ENCODE data around the gene GPI.
"Not testable (repeated sequence)": the region's sequence is repeated elsewhere in the genome, so short reads cannot be mapped to it uniquely, and the experiment has no call there.

The GPI gene

GRCh38 chr19:34323433-34324204 is 41.4 kb upstream of the GPI start:
- no peak overlapping the region for H3K9ac ChIP-seq
- no peaks in the 10 kb centered on the region for H3K9me3 ChIP-seq (replicated peaks in 1 of 11)
- no peak overlapping the region for H3K4me3 ChIP-seq
- H3K4me1 ChIP-seq, result peaks cover 0 to 7% (median 0%) of the 10 kb centered on the region in 10 experiments; a peak in 1 of 20 replicates
- no peak overlapping the region for H3K4me2 ChIP-seq
- H3K27me3 ChIP-seq, result no peaks in the 10 kb centered on the region
- no peak overlapping the region for H3K27ac ChIP-seq
- no peaks in the 10 kb centered on the region; a peak in 1 of 22 replicates for H4K20me1 ChIP-seq
- TF ChIP-seq Cebpa-rat (IDR thresholded peaks at IDR 0.05), result no peak
- H3K36me3 ChIP-seq, result peaks cover 23 to 93% (median 55%) of the 10 kb centered on the region in 11 experiments; a peak in 21 of 22 replicates

GRCh38 chr19:34324320-34324719 is 40.7 kb upstream of the GPI start:
- Histone ChIP-seq H3K4me3 (no peak overlapping the region), H3K27me3 (no peaks in the 10 kb centered on the region)
- no peak for TF ChIP-seq Cebpa-rat (IDR thresholded peaks at IDR 0.05)

GRCh38 chr19:34325181-34325580 is 39.8 kb upstream of the GPI start:
- H3K27me3 ChIP-seq, result no peaks in the 10 kb centered on the region
- no peak for TF ChIP-seq Cebpa-rat (IDR thresholded peaks at IDR 0.05)
- H4K20me1 ChIP-seq, result no peaks in the 10 kb centered on the region
- H3K4me3 ChIP-seq, result no peak overlapping the region
- no peak overlapping the region for H3K9ac ChIP-seq
- no peak overlapping the region for H3K27ac ChIP-seq
- 0 out of 22 replicates have a peak overlapping the region, but pooled peaks of 1 of the 11 experiments have one; percentile 7 for H3K4me2 ChIP-seq
- peaks cover 36 to 100% (median 65%) of the 10 kb centered on the region in 11 experiments; a peak in 21 of 22 replicates for H3K36me3 ChIP-seq
- H3K9me3 ChIP-seq (replicated peaks in 1 of 11), result no peaks in the 10 kb centered on the region
- H3K4me1 ChIP-seq, result peaks cover 0 to 7% (median 0%) of the 10 kb centered on the region in 10 experiments; a peak in 1 of 20 replicates

More at GRCh38 chr19:34324320-34324719, 40.7 kb upstream of the GPI start:
- Histone ChIP-seq H4K20me1 (no peaks in the 10 kb centered on the region; a peak in 1 of 22 replicates), H3K36me3 (peaks cover 28 to 100% (median 62%) of the 10 kb centered on the region in 11 experiments; a peak in 21 of 22 replicates), H3K27ac (no peak overlapping the region), H3K9me3 (replicated peaks in 1 of 11) (no peaks in the 10 kb centered on the region), H3K4me1 (peaks cover 0 to 7% (median 0%) of the 10 kb centered on the region in 10 experiments; a peak in 1 of 20 replicates), H3K9ac (no peak overlapping the region), H3K4me2 (no peak overlapping the region)

- Histone ChIP-seq H3K4me2 (no peak overlapping the region), H4K20me1 (no peaks in the 10 kb centered on the region), H3K27ac (no peak overlapping the region), H3K9ac (no peak overlapping the region), H3K9me3 (replicated peaks in 1 of 11) (no peaks in the 10 kb centered on the region), H3K36me3 (peaks cover 45 to 100% (median 69%) of the 10 kb centered on the region in 11 experiments; a peak in 21 of 22 replicates), H3K4me3 (no peak overlapping the region), H3K27me3 (no peaks in the 10 kb centered on the region), H3K4me1 (peaks cover 0 to 7% (median 0%) of the 10 kb centered on the region in 10 experiments; a peak in 1 of 20 replicates)
- no peak for TF ChIP-seq Cebpa-rat (IDR thresholded peaks at IDR 0.05)
Observed at GRCh38 chr19:34325981-34326787, 38.8 kb upstream of the GPI start.

- Histone ChIP-seq H3K4me1 (peaks cover 0 to 7% (median 0%) of the 10 kb centered on the region in 10 experiments; a peak in 2 of 20 replicates), H3K36me3 (peaks cover 49 to 99% (median 68%) of the 10 kb centered on the region in 11 experiments), H4K20me1 (no peaks in the 10 kb centered on the region), H3K4me3 (no peak overlapping the region), H3K27me3 (no peaks in the 10 kb centered on the region), H3K9ac (no peak overlapping the region), H3K4me2 (no peak overlapping the region), H3K27ac (no peak overlapping the region), H3K9me3 (replicated peaks in 1 of 11) (no peaks in the 10 kb centered on the region)
- no peak for TF ChIP-seq Cebpa-rat (IDR thresholded peaks at IDR 0.05)
Observed at GRCh38 chr19:34327851-34328250, 37.1 kb upstream of the GPI start.

- no peaks in the 10 kb centered on the region for H4K20me1 ChIP-seq
- H3K4me1 ChIP-seq, result peaks cover 0 to 7% (median 0%) of the 10 kb centered on the region in 10 experiments; a peak in 2 of 20 replicates
- H3K4me2 ChIP-seq, result no peak overlapping the region
- no peak overlapping the region for H3K9ac ChIP-seq
- H3K27me3 ChIP-seq, result no peaks in the 10 kb centered on the region
- TF ChIP-seq Cebpa-rat (IDR thresholded peaks at IDR 0.05), result no peak
- no peak overlapping the region for H3K4me3 ChIP-seq
- no peaks in the 10 kb centered on the region for H3K9me3 ChIP-seq (replicated peaks in 1 of 11)
- no peak overlapping the region for H3K27ac ChIP-seq
- peaks cover 49 to 99% (median 69%) of the 10 kb centered on the region in 11 experiments for H3K36me3 ChIP-seq
Observed at GRCh38 chr19:34328982-34329381, 36.0 kb upstream of the GPI start.

- Histone ChIP-seq H3K9ac (no peak overlapping the region), H3K36me3 (peaks cover 48 to 99% (median 72%) of the 10 kb centered on the region in 11 experiments), H3K4me2 (no peak overlapping the region), H3K4me1 (peaks cover 0 to 5% (median 0%) of the 10 kb centered on the region in 10 experiments; a peak in 2 of 20 replicates), H3K27ac (no peak overlapping the region), H3K9me3 (replicated peaks in 1 of 11) (no peaks in the 10 kb centered on the region), H3K27me3 (no peaks in the 10 kb centered on the region), H3K4me3 (no peak overlapping the region), H4K20me1 (no peaks in the 10 kb centered on the region)
- no peak for TF ChIP-seq Cebpa-rat (IDR thresholded peaks at IDR 0.05)
Observed at GRCh38 chr19:34330116-34330515, 34.9 kb upstream of the GPI start.

- not testable (repeated sequence) for H3K4me3 ChIP-seq; H3K4me2 ChIP-seq; H3K27me3 ChIP-seq; H3K9ac ChIP-seq; H4K20me1 ChIP-seq; H3K27ac ChIP-seq; H3K4me1 ChIP-seq; H3K9me3 ChIP-seq (replicated peaks in 1 of 11)
- peaks cover 47 to 99% (median 67%) of the 10 kb centered on the region in 11 experiments for H3K36me3 ChIP-seq
Observed at GRCh38 chr19:34330596-34330995, 34.4 kb upstream of the GPI start.

- not testable (repeated sequence) for H3K4me1 ChIP-seq
- peaks cover 42 to 97% (median 66%) of the 10 kb centered on the region in 11 experiments for H3K36me3 ChIP-seq
Observed at GRCh38 chr19:34331596-34331995, 33.4 kb upstream of the GPI start.

More at GRCh38 chr19:34331596-34331995, 33.4 kb upstream of the GPI start:
- not testable (repeated sequence) for H3K27me3 ChIP-seq; H3K27ac ChIP-seq; H3K4me2 ChIP-seq; H3K4me3 ChIP-seq; H4K20me1 ChIP-seq; H3K9ac ChIP-seq; H3K9me3 ChIP-seq (replicated peaks in 1 of 11)
